Body of pancreas (tissue), 4 donors: ENCODE measurements around the gene KMT2B.

Experiments
- POLR2A ChIP-seq, 3 donors: fragments of 450-650 bp; IDR thresholded peaks; one replicate each; pipeline ENCODE4 v1.6.1; 2016; ENCODE audit warnings: antibody characterized with exemption in 3 of 3, mild to moderate bottlenecking in 2 of 3
- TF ChIP-seq, protein P1 (sequence below), 7 experiments: fragments of 450-650 bp in 4 of 7; fragments of 200-600 bp in 3 of 7; sonication (generic) in 3 of 7; IDR thresholded peaks; one replicate each; pipeline ENCODE4 v1.5.1; 2016 to 2019; ENCODE audit warnings: antibody characterized with exemption in 7 of 7

DNA sequence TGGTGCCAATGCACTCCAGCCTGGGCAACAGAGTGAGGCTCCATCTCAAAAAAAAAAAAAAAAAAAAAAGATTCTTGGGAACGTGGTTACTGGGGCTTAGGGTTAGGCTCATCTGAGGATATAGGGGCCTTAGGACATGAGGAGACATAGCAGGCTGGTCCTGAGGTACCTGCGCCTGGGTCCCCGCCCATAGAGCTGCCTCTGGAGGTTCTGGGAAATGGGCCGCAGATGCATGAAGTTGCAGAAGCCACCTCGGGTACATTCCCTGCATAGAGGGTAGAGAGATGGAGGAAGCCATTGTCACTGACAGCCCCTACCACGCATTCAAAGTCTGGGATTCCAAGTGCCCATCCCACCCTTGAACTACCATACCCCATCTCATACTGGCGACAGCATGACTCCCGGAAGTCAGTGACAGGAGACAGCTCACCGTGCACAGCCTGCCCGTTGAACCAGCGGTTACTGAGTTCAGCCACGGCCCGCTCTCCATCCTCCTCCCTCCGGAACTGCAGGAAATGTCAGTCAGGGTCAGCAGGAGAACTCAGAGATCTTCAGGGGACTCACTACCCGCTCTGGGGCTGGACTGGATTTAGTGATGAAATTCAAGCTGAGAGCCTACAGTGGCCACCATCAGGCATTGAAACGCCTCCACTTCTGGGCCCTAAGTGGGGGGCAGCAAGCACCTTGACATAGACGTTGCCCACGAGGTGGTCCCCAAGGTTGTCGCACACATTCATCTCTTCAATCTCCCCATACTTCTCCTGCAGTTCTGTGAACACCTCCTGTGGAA is 26.0 kb downstream of the KMT2B start:
- TF ChIP-seq, protein P1, sequence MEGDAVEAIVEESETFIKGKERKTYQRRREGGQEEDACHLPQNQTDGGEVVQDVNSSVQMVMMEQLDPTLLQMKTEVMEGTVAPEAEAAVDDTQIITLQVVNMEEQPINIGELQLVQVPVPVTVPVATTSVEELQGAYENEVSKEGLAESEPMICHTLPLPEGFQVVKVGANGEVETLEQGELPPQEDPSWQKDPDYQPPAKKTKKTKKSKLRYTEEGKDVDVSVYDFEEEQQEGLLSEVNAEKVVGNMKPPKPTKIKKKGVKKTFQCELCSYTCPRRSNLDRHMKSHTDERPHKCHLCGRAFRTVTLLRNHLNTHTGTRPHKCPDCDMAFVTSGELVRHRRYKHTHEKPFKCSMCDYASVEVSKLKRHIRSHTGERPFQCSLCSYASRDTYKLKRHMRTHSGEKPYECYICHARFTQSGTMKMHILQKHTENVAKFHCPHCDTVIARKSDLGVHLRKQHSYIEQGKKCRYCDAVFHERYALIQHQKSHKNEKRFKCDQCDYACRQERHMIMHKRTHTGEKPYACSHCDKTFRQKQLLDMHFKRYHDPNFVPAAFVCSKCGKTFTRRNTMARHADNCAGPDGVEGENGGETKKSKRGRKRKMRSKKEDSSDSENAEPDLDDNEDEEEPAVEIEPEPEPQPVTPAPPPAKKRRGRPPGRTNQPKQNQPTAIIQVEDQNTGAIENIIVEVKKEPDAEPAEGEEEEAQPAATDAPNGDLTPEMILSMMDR (IDR thresholded peaks at IDR 0.05): no peak
- no peak for TF ChIP-seq POLR2A (IDR thresholded peaks at IDR 0.05)
